Epithelial cell of prostate (primary cell): ENCODE measurements around the gene OVOL2.
A peak's percentile ranks its signal among the peaks of the same experiment; 100 is the strongest.
"Not testable (repeated sequence)": the region's sequence is repeated elsewhere in the genome, so short reads cannot be mapped to it uniquely, and the experiment has no call there.

Source experiments
- DNase-seq: peaks from one replicate; pipeline ENCODE4 v3.0.0-alpha.2; 2011; ENCODE audit warnings: low read depth, low spot score
- H3K27ac ChIP-seq: fragments of 450-650 bp; 2 replicates; pipeline ENCODE4 v1.5.1; 2017; ENCODE audit warnings: mild to moderate bottlenecking

The OVOL2 gene

GRCh38 chr20:18057101-18057993, at the start of gene OVOL2:
OVOL2 (minus strand) TSS chr20:18057916; CDS start chr20:18057634, 282 bp downstream.
- peak within 1 kb of the TSS; percentile 60 for H3K27ac ChIP-seq
- peak; percentile 81 for DNase-seq

- no peak overlapping the region for H3K27ac ChIP-seq
Measured at GRCh38 chr20:18103497-18103896, 45.8 kb upstream of the OVOL2 start.

GRCh38 chr20:18101125-18101810, 43.6 kb upstream of the OVOL2 start:
- DNase-seq: no peak
- H3K27ac ChIP-seq: no peak overlapping the region

More at GRCh38 chr20:18103497-18103896, 45.8 kb upstream of the OVOL2 start:
- DNase-seq: no peak

- not testable (repeated sequence) for DNase-seq, H3K27ac ChIP-seq
Measured at GRCh38 chr20:18100569-18100968, 42.9 kb upstream of the OVOL2 start.

GRCh38 chr20:18094191-18094590, 36.5 kb upstream of the OVOL2 start:
- DNase-seq: no peak
- no peak overlapping the region for H3K27ac ChIP-seq

GRCh38 chr20:18093388-18093787, 35.7 kb upstream of the OVOL2 start:
- no peak for DNase-seq
- H3K27ac ChIP-seq: no peak overlapping the region

GRCh38 chr20:18092890-18093289, 35.2 kb upstream of the OVOL2 start:
- no peak overlapping the region for H3K27ac ChIP-seq
- no peak for DNase-seq

GRCh38 chr20:18091623-18092022, 33.9 kb upstream of the OVOL2 start:
- DNase-seq: no peak
- no peak overlapping the region for H3K27ac ChIP-seq

- no peak overlapping the region for H3K27ac ChIP-seq
- DNase-seq: no peak
Measured at GRCh38 chr20:18090477-18090876, 32.8 kb upstream of the OVOL2 start.

GRCh38 chr20:18090044-18090443, 32.3 kb upstream of the OVOL2 start:
- DNase-seq: no peak
- H3K27ac ChIP-seq: no peak overlapping the region

GRCh38 chr20:18088841-18089240, 31.1 kb upstream of the OVOL2 start:
- DNase-seq, H3K27ac ChIP-seq: not testable (repeated sequence)

GRCh38 chr20:18088298-18088697, 30.6 kb upstream of the OVOL2 start:
- not testable (repeated sequence) for H3K27ac ChIP-seq, DNase-seq

GRCh38 chr20:18087054-18087453, 29.3 kb upstream of the OVOL2 start:
- no peak overlapping the region for H3K27ac ChIP-seq
- DNase-seq: no peak

GRCh38 chr20:18080836-18081235, 23.1 kb upstream of the OVOL2 start:
- not testable (repeated sequence) for H3K27ac ChIP-seq, DNase-seq

- no peak overlapping the region for H3K27ac ChIP-seq
- DNase-seq: no peak
Measured at GRCh38 chr20:18079756-18080353, 22.1 kb upstream of the OVOL2 start.

- DNase-seq: no peak
- H3K27ac ChIP-seq: no peak overlapping the region
Measured at GRCh38 chr20:18077157-18077556, 19.4 kb upstream of the OVOL2 start.

- no peak for DNase-seq
- no peak overlapping the region for H3K27ac ChIP-seq
Measured at GRCh38 chr20:18072532-18072931, 14.8 kb upstream of the OVOL2 start.

GRCh38 chr20:18066421-18067333, 9.0 kb upstream of the OVOL2 start:
- no peak for DNase-seq

GRCh38 chr20:18063676-18064075, 6.0 kb upstream of the OVOL2 start:
- no peak for DNase-seq
- H3K27ac ChIP-seq: no peak overlapping the region

More at GRCh38 chr20:18066421-18067333, 9.0 kb upstream of the OVOL2 start:
- H3K27ac ChIP-seq: no peak overlapping the region

GRCh38 chr20:18059603-18060002, 1.9 kb upstream of the OVOL2 start:
- no peak for DNase-seq
- H3K27ac ChIP-seq: no peak overlapping the region
